GM19455 (cell line): ENCODE measurements around the gene MED14.

Experiments used
- ATAC-seq: cut with Tn5 transposase; IDR thresholded peaks from one replicate; pipeline ENCODE4 v1.9.1; 2021; ENCODE audit not compliant: unreplicated experiment

Gene MED14

GRCh38 chrX:40729598-40730584 is 5.5 kb downstream of the MED14 start:
- no peak for ATAC-seq

GRCh38 chrX:40727581-40728252 is 7.6 kb downstream of the MED14 start:
- no peak for ATAC-seq

GRCh38 chrX:40727093-40727492 is 8.2 kb downstream of the MED14 start:
- no peak for ATAC-seq

- no peak for ATAC-seq
Measured at GRCh38 chrX:40722930-40723329, 12.4 kb downstream of the MED14 start.

DNA sequence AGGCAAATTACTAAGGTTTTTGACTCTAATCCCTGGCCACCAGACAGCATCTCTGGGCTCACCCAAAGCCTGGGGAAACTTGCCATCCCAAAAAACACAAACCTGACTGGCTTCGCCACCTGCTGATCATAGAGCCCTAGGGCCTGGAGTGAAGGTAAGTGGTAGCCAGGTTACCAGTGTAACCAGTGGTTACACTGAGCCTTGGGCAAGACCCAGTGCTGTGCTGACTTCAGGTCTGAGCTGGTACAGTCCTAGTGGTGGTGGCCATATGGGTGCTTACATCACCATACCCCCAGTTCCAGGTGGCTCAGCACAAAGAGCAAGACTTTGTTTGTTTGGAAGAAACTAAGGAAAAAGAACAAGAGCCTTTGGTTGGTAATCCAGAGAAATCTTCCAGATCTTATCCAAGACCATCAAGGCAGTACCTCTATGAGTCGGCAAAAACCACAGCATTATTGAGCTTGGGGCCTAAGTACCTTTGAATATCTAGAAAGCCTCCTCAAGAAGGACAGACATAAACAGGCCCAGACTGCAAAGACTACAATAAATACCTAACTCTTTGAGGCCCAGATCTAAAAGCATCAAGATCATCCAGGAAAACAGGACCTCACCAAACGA is 13.7 kb downstream of the MED14 start:
- ATAC-seq: no peak

DNA sequence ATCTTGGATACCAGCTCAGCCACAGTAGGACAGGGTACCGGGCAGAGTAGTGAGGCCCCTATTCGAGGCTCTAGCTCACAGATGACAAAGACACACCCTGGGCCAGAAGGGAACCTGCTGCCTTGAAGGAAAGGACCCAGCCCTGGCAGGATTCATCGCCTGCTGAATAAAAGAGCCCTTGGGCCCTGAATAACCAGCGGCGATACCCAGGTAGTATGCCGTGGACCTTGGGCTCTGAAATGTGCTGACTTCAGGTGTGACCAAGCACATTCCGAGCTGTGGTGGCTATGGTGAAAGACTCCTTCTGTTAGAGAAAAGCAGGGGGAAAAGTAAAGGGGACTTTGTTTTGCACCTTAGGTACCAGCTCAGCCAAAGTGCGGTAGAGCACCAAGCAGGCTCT is 14.6 kb downstream of the MED14 start:
- ATAC-seq: no peak

GRCh38 chrX:40720339-40720738 is 15.0 kb downstream of the MED14 start:
- no peak for ATAC-seq

- ATAC-seq: no peak
Measured at GRCh38 chrX:40719731-40720130, 15.6 kb downstream of the MED14 start.

DNA sequence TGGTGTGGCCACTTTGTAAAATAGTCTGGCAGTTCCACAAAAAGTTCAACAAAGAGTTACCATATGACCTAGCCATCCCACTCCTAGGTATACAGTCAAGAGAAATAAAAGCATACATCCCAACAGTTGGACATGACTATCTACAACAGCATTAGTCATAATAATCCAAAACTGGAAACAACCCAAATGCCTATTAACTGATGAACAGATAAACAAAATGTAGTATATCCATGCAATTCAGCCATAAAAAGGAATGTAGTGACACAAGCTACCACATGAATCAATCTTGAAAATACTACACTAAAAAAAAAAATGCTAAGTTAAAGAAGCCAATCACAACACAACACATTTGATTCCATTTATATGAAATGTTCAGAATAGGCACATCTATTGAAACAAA is 16.1 kb downstream of the MED14 start:
- ATAC-seq: no peak

DNA sequence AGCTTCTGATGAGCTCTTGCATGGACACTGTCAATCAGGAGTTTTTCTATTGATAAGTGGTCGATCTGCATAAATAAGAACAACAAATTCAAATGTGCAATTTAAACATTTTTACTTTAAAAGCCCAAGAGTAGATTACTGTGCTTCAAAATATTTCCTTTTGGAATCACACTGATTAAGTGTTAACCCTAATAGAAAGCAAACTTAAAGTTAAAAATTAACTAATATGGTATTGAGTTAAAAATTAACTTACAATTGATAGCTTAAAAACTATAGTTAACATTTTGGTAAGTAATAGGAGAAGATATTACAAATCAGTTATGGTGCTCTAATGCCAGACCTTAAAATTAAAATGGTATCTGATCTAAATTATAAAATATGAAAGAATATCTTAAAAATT is 25.9 kb downstream of the MED14 start:
- no peak for ATAC-seq

- ATAC-seq: no peak
Measured at GRCh38 chrX:40705658-40706312, 29.6 kb downstream of the MED14 start.

- no peak for ATAC-seq
Measured at GRCh38 chrX:40700640-40701342, 34.6 kb downstream of the MED14 start.

DNA sequence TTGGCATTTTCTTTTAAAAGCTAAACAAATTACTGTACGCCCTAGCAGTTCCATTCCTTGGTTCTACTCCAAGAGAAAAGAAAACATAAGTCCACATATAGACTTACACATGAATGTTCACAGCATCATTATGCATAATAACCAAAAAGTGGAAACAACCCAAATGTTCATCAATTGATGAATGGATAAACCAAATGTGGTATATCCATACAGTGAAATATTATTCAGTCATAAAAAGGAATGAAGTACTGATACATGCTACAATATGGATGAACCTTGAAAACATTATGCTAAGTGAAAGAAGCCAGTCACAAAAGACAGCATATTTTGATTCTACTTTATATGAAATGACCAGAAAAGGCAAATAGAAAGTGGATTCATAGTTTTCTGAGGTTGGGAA is 36.5 kb downstream of the MED14 start:
- ATAC-seq: no peak

- no peak for ATAC-seq
Measured at GRCh38 chrX:40694802-40695201, 40.5 kb downstream of the MED14 start.

DNA sequence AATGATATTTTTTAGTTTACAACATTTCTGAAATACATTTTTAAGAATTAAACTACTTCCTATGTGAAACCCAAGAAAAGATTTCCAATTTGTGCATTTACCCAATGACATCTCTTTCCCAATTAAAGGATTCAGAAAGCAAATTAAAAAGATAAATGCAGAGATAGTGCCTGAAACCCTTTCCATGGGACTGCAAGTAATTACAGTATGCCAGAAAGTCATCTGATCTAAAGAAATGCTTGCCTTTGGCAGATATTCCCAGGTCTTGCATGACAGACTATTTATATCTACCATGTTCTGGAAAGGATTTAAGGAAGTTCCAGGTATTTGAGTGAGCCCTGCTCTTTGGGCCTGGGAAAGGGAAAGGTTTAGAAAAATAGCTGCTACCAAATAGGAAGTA is 46.4 kb downstream of the MED14 start:
- no peak for ATAC-seq

- no peak for ATAC-seq
Measured at GRCh38 chrX:40687169-40687568, 48.2 kb downstream of the MED14 start.

- ATAC-seq: no peak
Measured at GRCh38 chrX:40685362-40685918, 49.9 kb downstream of the MED14 start.

DNA sequence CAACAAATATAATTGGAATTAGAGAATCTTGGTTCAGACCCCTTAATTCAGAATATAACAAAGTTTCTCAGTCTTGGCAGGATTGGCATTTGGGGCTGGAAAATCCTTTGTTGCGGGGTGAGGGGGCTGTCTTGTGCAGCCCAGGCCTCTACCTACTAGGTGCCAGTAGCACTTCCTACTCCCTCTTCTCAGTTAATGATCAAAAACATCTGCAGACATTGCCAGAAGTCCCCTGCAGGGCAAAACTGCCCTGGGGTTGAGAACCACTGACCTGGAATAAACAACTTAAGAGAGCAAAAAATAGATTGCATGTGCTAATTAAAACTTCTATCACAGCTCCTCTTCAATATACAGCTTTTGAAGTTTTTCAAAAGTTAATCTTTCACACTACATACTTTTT is 51.2 kb downstream of the MED14 start:
- no peak for ATAC-seq

GRCh38 chrX:40683245-40683644 is 52.1 kb downstream of the MED14 start:
- ATAC-seq: no peak

DNA sequence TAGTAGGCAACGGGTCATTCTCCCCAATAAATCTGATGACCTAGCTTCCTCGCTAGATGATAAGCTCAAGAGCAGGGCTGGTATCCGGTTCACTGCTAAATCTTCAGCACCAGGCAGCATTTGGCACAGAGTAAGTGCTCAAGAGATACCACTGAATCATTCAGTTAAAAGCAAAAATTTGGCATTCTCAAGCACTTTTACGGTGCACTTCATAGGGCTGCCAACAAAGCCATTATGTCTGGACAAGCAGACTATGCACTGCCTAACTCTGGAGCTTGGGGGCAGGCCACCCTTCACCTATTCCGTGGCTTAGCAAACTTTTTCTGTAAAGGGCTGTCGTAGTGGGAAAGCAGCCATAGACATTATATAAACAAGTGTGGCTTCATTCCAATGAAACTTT is 64.2 kb downstream of the MED14 start:
- ATAC-seq: no peak
